HepG2 (cell line): ENCODE data around the gene CX3CR1. TPM values are rescaled to one million over a fixed set of nuclear protein-coding genes. Genes with fewer than 3 reads are reported as not detected.

Experiments used
- ATAC-seq: fragments of 200-7000 bp; cut with Tn5 transposase; 3 replicates; pipeline ENCODE4 v1.9.1; 2020; ENCODE audit warnings: mild to moderate bottlenecking, moderate library complexity
- BruUV-seq: library from RNA; stranded (reverse); fragments of 400-500 nt; replicated peaks from 2 replicates; lab custom pipeline; 2021; lab: Mats Ljungman, UMichigan
- CTCF ChIA-PET: fragments of 300-600 bp; formaldehyde crosslinking; extraction: SDS; loops from one replicate; lab custom pipeline; 2021; ENCODE audit warnings: low total read pairs, inconsistent platforms, low intra/inter-chr PET ratio; lab: Yijun Ruan, JAX
- POLR2A ChIA-PET: fragments of 350-600 bp; sonication (Branson Sonifier 250); formaldehyde crosslinking; loops from one replicate; lab custom pipeline; 2020; ENCODE audit warnings: antibody characterized with exemption, inconsistent platforms; lab: Yijun Ruan, JAX
- DNase-seq: peaks from one replicate; pipeline ENCODE4 v3.0.0-alpha.2; 2015; ENCODE audit warnings: low spot score
- FAIRE-seq: peaks from 3 replicates; lab custom pipeline; 2011; peaks lifted over from hg19 to GRCh38; lab: Jason Lieb, UNC
- H2AFZ ChIP-seq: one replicate; pipeline ENCODE4 v1.6.1; 2011; ENCODE audit warnings: low read length, inconsistent platforms
- H3K27ac ChIP-seq: fragments of 300-600 bp; 3 replicates; pipeline ENCODE4 v1.8.0; 2011; ENCODE audit warnings: mixed run types, mild to moderate bottlenecking, mixed read lengths, low read length, inconsistent platforms; ENCODE audit not compliant: insufficient read depth; ENCODE audit errors: extremely low read length
- H3K27me3 ChIP-seq, 2 experiments: fragments of 200-600 bp in 1 of 2; 2 replicates in 1 of 2; 3 replicates in 1 of 2; pipeline versions ENCODE4 v1.6.0 to v1.8.0; 2011; ENCODE audit warnings: low read length in 2 of 2, mild to moderate bottlenecking in 2 of 2, moderate library complexity in 2 of 2, inconsistent platforms in 1 of 2; ENCODE audit not compliant: insufficient read depth in 2 of 2, control insufficient read depth in 1 of 2
- H3K36me3 ChIP-seq, 2 experiments: fragments of 200-600 bp in 1 of 2; replicated peaks in 1 of 2; 2 replicates in 1 of 2; 3 replicates in 1 of 2; pipeline versions ENCODE4 v1.5.1 to v1.8.0; 2011; ENCODE audit warnings: low read length in 2 of 2, inconsistent platforms in 1 of 2; ENCODE audit not compliant: insufficient read depth in 2 of 2, control insufficient read depth in 1 of 2
- H3K4me1 ChIP-seq: 2 replicates; pipeline ENCODE4 v1.5.1; 2012; ENCODE audit warnings: low read length, inconsistent platforms; ENCODE audit not compliant: insufficient read depth
- H3K4me2 ChIP-seq: 2 replicates; pipeline ENCODE4 v1.6.0; 2011; ENCODE audit warnings: low read depth, low read length, inconsistent platforms
- H3K4me3 ChIP-seq, 3 experiments: fragments of 200-600 bp in 1 of 3; sonication (generic), shearing (Covaris generic) in 1 of 3; replicated peaks in 1 of 3; 2 replicates each; pipeline ENCODE4 v1.5.1; 2011 to 2016; ENCODE audit warnings: low read length in 3 of 3, inconsistent platforms in 2 of 3, low read depth in 2 of 3, mild to moderate bottlenecking in 2 of 3, control low read depth in 1 of 3, mixed read lengths in 1 of 3; ENCODE audit not compliant: insufficient read depth in 1 of 3
- H3K79me2 ChIP-seq: one replicate; pipeline ENCODE4 v1.6.1; 2011; ENCODE audit warnings: low read length, inconsistent platforms; ENCODE audit not compliant: insufficient read depth
- H3K9ac ChIP-seq: 2 replicates; pipeline ENCODE4 v1.6.0; 2011; ENCODE audit warnings: mild to moderate bottlenecking, low read depth, low read length, inconsistent platforms; ENCODE audit not compliant: insufficient read depth
- H3K9me3 ChIP-seq: 2 replicates; pipeline ENCODE4 v1.5.1; 2012; ENCODE audit warnings: mild to moderate bottlenecking, low read length
- H4K20me1 ChIP-seq: 2 replicates; pipeline ENCODE4 v1.6.0; 2011; ENCODE audit warnings: inconsistent platforms, mild to moderate bottlenecking, low read length, moderate library complexity; ENCODE audit not compliant: insufficient read depth
- DR1 ChIP-seq: sonication (generic); formaldehyde crosslinking; IDR thresholded peaks from 2 replicates; pipeline ENCODE4 v1.8.0; 2021; ENCODE audit warnings: mild to moderate bottlenecking, missing genetic modification reagents, inconsistent platforms
- GABPA ChIP-seq, 2 experiments: IDR thresholded peaks; 2 replicates each; pipeline ENCODE4 v1.6.1; 2011 to 2016; ENCODE audit warnings: low read depth in 2 of 2, low read length in 1 of 2, missing biosample characterization in 1 of 2, missing genetic modification characterization in 1 of 2
- HOXA9 ChIP-seq: sonication (generic); formaldehyde crosslinking; IDR thresholded peaks from 2 replicates; pipeline ENCODE4 v1.8.1; 2022; ENCODE audit warnings: missing genetic modification reagents, mild to moderate bottlenecking, moderate library complexity, borderline replicate concordance
- MYC ChIP-seq: sonication (generic); formaldehyde crosslinking; IDR thresholded peaks from 2 replicates; pipeline ENCODE4 v1.9.0; 2021; ENCODE audit warnings: missing genetic modification reagents, borderline replicate concordance
- SOX6 ChIP-seq, 2 experiments: fragments of 450-650 bp in 1 of 2; sonication (generic) in 1 of 2; formaldehyde crosslinking in 1 of 2; IDR thresholded peaks; 2 replicates each; pipeline versions ENCODE4 v1.4.0 to v1.6.1; 2017 to 2020; ENCODE audit warnings: antibody characterized with exemption in 1 of 2, mild to moderate bottlenecking in 1 of 2, missing genetic modification reagents in 1 of 2
- TAF1 ChIP-seq: sonication (generic); formaldehyde crosslinking; IDR thresholded peaks from 2 replicates; pipeline ENCODE4 v1.4.0; 2020; ENCODE audit warnings: missing genetic modification reagents
- TEAD2 ChIP-seq: sonication (generic); formaldehyde crosslinking; IDR thresholded peaks from 2 replicates; pipeline ENCODE4 v1.9.0; 2021; ENCODE audit warnings: missing genetic modification reagents
- ZFP37 ChIP-seq: sonication (generic); formaldehyde crosslinking; IDR thresholded peaks from 2 replicates; pipeline ENCODE4 v1.4.0; 2020; ENCODE audit warnings: missing genetic modification reagents, borderline replicate concordance
- ZNF253 ChIP-seq: sonication (generic); formaldehyde crosslinking; IDR thresholded peaks from 2 replicates; pipeline ENCODE4 v1.8.0; 2022; ENCODE audit warnings: mild to moderate bottlenecking, missing genetic modification reagents, borderline replicate concordance
- ZNF264 ChIP-seq: sonication (generic); formaldehyde crosslinking; IDR thresholded peaks from 2 replicates; pipeline ENCODE4 v1.4.0; 2020; ENCODE audit warnings: missing genetic modification reagents
- ZNF292 ChIP-seq: sonication (generic); formaldehyde crosslinking; IDR thresholded peaks from 2 replicates; pipeline ENCODE4 v1.8.1; 2022; ENCODE audit warnings: mild to moderate bottlenecking, low read depth, missing genetic modification reagents, borderline replicate concordance
- ZNF331 ChIP-seq: sonication (generic); formaldehyde crosslinking; IDR thresholded peaks from 2 replicates; pipeline ENCODE4 v1.4.0; 2020; ENCODE audit warnings: missing genetic modification reagents
- ZNF33A ChIP-seq: sonication (generic); formaldehyde crosslinking; IDR thresholded peaks from 2 replicates; pipeline ENCODE4 v1.5.1; 2020; ENCODE audit warnings: missing genetic modification reagents, mild to moderate bottlenecking, moderate library complexity, borderline replicate concordance
- ZNF569 ChIP-seq: sonication (generic); formaldehyde crosslinking; IDR thresholded peaks from 2 replicates; pipeline ENCODE4 v1.5.0; 2020; ENCODE audit warnings: mild to moderate bottlenecking, missing genetic modification reagents, moderate library complexity, borderline replicate concordance
- ZNF720 ChIP-seq: sonication (generic); formaldehyde crosslinking; IDR thresholded peaks from 2 replicates; pipeline ENCODE4 v1.4.0; 2020; ENCODE audit warnings: missing genetic modification reagents
- WGBS: methylation state at CpG from one replicate; pipeline ENCODE4 v1.1.6; 2017; ENCODE audit warnings: low lambda C conversion rate; 5-methylcytosine and 5-hydroxymethylcytosine counted together
- in situ Hi-C: cut with HindIII; loops from 2 replicates; pipeline ENCODE4 v1.10.0; 2017; ENCODE audit warnings: low pct_unique_long_range_greater_than_20kb; ENCODE audit not compliant: extremely low pct_ligation_motif_present
- intact Hi-C: fragments of 100-400 bp; cut with micrococcal nuclease; formaldehyde crosslinking; loops from one replicate; pipeline ENCODE4 v1.10.0; 2022; ENCODE audit not compliant: unreplicated experiment
- polyA plus RNA-seq, 8 experiments: library from polyadenylated mRNA; depleted of rRNA in 3 of 8; stranded (reverse) in 7 of 8; unstranded in 1 of 8; fragments of >200 nt; fragmentation: Illumina TruSeq in 4 of 8; extraction: Trizol in 4 of 8; gene quantifications; 2 replicates each; pipeline versions ENCODE4 v1.2.1 to v1.2.3, GENCODE V29; 2011 to 2016; ENCODE audit warnings: low read depth in 4 of 8, missing spikeins in 1 of 8, mixed read lengths in 1 of 8; ENCODE audit not compliant: insufficient read depth in 1 of 8
- total RNA-seq, 5 experiments: library from RNA; depleted of rRNA; stranded (reverse); fragments of >200 nt; fragmentation: Illumina TruSeq; extraction: Trizol; gene quantifications; 2 replicates each; pipeline ENCODE4 v1.2.3, GENCODE V29; 2016; ENCODE audit warnings: low read depth in 1 of 5
- TF ChIP-seq, protein P1 (sequence below): sonication (generic); formaldehyde crosslinking; IDR thresholded peaks from 2 replicates; pipeline ENCODE4 v1.5.0; 2020; ENCODE audit warnings: missing genetic modification reagents

CX3CR1 gene
- total and polyA plus RNA-seq, 2 of the 13 experiments (the other 11 are each of a cell fraction or from before 2014, with no cell fraction given) = not detected

DNA sequence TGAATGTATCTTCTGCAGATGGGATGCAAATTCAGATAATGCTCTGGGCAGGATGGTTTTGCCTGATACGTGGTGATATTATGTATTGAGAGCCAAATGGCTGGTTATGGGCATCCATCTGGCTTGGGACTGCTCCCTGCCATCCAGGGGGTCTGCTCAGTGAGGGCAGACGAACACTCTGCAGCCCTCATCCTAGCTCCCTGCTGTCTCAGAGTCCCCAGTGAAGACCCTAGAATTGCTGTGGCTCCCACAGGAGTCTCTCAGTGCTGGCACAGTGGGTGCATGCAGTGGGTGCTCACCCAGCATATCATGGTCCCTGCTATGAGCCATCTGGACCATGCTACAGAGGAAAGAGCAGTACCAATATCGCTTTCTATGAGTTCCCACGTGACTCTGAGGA lies 10.3 kb downstream of the CX3CR1 start (continued):
- TF ChIP-seq TEAD2 (CRISPR knock-in tag) (no peak), ZNF331 (CRISPR knock-in tag) (no peak), ZNF253 (CRISPR knock-in tag) (no peak), ZNF720 (CRISPR knock-in tag) (no peak), DR1 (CRISPR knock-in tag) (no peak), MYC (CRISPR knock-in tag) (no peak), SOX6 (IDR thresholded peaks at IDR 0.05) (no peak), SOX6 (CRISPR knock-in tag; IDR thresholded peaks at IDR 0.05) (no peak), GABPA (IDR thresholded peaks at IDR 0.05; ENCODE audit: low read depth, low read length) (no peak), GABPA (CRISPR knock-in tag; IDR thresholded peaks at IDR 0.05; ENCODE audit: low read depth) (no peak)
- TF ChIP-seq, all 625 proteins: peak for 0

GRCh38 chr3:39268549-39268900 lies 11.3 kb downstream of the CX3CR1 start:
- no TSS peak for BruUV-seq
- Histone ChIP-seq H3K27ac (no peak overlapping the region), H2AFZ (no peak overlapping the region), H3K79me2 (no peaks in the 10 kb centered on the region), H3K9me3 (no peaks in the 10 kb centered on the region), H3K27me3 (peaks cover 1 to 35% of the 10 kb centered on the region in 2 experiments; a peak in 4 of 5 replicates), H3K36me3 (no peaks in the 10 kb centered on the region), H4K20me1 (no peaks in the 10 kb centered on the region), H3K4me2 (no peak overlapping the region), H3K4me1 (no peaks in the 10 kb centered on the region), H3K9ac (no peak overlapping the region), H3K4me3 (no peak overlapping the region)
- ChIA-PET CTCF (no interaction called here), POLR2A (no interaction called here)
- intact Hi-C loops (no loop called here), in situ Hi-C loops (no loop called here)
- 0% methylated on average over 6 of the region's 7 CpGs for WGBS
- FAIRE-seq (no peak), DNase-seq (no peak), ATAC-seq (no peak)
- no peak for TF ChIP-seq ZNF33A (CRISPR knock-in tag)
- no peak for TF ChIP-seq ZNF264
- TF ChIP-seq ZNF569 = no peak
- TF ChIP-seq TAF1 (CRISPR knock-in tag) = no peak
- TF ChIP-seq ZNF292 (CRISPR knock-in tag) = no peak
- TF ChIP-seq HOXA9 = no peak
- no peak for TF ChIP-seq ZFP37
- TF ChIP-seq, protein P1, sequence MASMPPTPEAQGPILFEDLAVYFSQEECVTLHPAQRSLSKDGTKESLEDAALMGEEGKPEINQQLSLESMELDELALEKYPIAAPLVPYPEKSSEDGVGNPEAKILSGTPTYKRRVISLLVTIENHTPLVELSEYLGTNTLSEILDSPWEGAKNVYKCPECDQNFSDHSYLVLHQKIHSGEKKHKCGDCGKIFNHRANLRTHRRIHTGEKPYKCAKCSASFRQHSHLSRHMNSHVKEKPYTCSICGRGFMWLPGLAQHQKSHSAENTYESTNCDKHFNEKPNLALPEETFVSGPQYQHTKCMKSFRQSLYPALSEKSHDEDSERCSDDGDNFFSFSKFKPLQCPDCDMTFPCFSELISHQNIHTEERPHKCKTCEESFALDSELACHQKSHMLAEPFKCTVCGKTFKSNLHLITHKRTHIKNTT (CRISPR knock-in tag) = no peak
